ENCODE results near the gene TEX264.

GRCh38 chr3:51673181-51673801 is 2.2 kb downstream of the TEX264 start:
- no peak for TF ChIP-seq ZFP3 (CRISPR knock-in tag; IDR thresholded peaks at IDR 0.05)
- TF ChIP-seq POU6F1 (CRISPR knock-in tag; IDR thresholded peaks at IDR 0.05; ENCODE audit: borderline replicate concordance, low read depth) = no peak
- no peak for TF ChIP-seq PPARA (CRISPR knock-in tag; IDR thresholded peaks at IDR 0.05; ENCODE audit: borderline replicate concordance)
- TF ChIP-seq PATZ1 (CRISPR knock-in tag; IDR thresholded peaks at IDR 0.05; ENCODE audit: borderline replicate concordance) = no peak
- TF ChIP-seq OSR1 (CRISPR knock-in tag; IDR thresholded peaks at IDR 0.05) = no peak
- TF ChIP-seq TSHZ2 (CRISPR knock-in tag; IDR thresholded peaks at IDR 0.05) = no peak
- TF ChIP-seq ARNTL (CRISPR knock-in tag; IDR thresholded peaks at IDR 0.05; ENCODE audit: borderline replicate concordance, low read depth) = no peak
- TF ChIP-seq CREB5 (CRISPR knock-in tag; IDR thresholded peaks at IDR 0.05; ENCODE audit: low read depth) = no peak
- TF ChIP-seq CSDC2 (CRISPR knock-in tag; IDR thresholded peaks at IDR 0.05) = no peak
- TF ChIP-seq ISL1 (CRISPR knock-in tag; IDR thresholded peaks at IDR 0.05) = no peak
- TF ChIP-seq TCF4 (CRISPR knock-in tag; IDR thresholded peaks at IDR 0.05; ENCODE audit: borderline replicate concordance) = no peak
- TF ChIP-seq ZNF565 (CRISPR knock-in tag; conservative IDR thresholded peaks at IDR 0.05; ENCODE audit: low read depth) = no peak

All from SK-N-SH treated with all-trans-retinoic acid at 6 μM for 48 hours (cell line).